PC-9 (cell line): ENCODE data around the gene SLC66A3. TPM values are rescaled to one million over a fixed set of nuclear protein-coding genes. Genes with fewer than 3 reads are reported as not detected.

Experiments
- Bru-seq: library from RNA; stranded (reverse); fragments of 400-500 nt; gene quantifications from one replicate; lab custom pipeline; 2021; lab: Mats Ljungman, UMichigan
- BruChase-seq, 2 experiments: library from RNA; stranded (reverse); fragments of 400-500 nt; gene quantifications; one replicate each; lab custom pipeline; 2021; lab: Mats Ljungman, UMichigan
- BruUV-seq: library from RNA; stranded (reverse); fragments of 400-500 nt; replicated peaks from 2 replicates; lab custom pipeline; 2021; lab: Mats Ljungman, UMichigan
- CTCF ChIA-PET: fragments of 300-600 bp; sonication (Branson Sonifier 250); formaldehyde crosslinking; loops from one replicate; lab custom pipeline; 2022; ENCODE audit warnings: antibody characterized with exemption; lab: Charles Lee
- POLR2A ChIA-PET: fragments of 300-600 bp; sonication (Branson Sonifier 250); formaldehyde crosslinking; loops from one replicate; lab custom pipeline; 2022; ENCODE audit warnings: antibody characterized with exemption; ENCODE audit not compliant: unreplicated experiment; lab: Charles Lee
- DNase-seq, 2 experiments: peaks; one replicate each; pipeline versions ENCODE4 v3.0.0 to v3.0.0-alpha.2; 2015 to 2022; ENCODE audit warnings: mixed read lengths in 1 of 2
- H2AFZ ChIP-seq: fragments of 200-600 bp; sonication (generic); 2 replicates; pipeline ENCODE4 v1.8.1; 2017; ENCODE audit warnings: antibody characterized with exemption
- H3F3A ChIP-seq: fragments of 200-600 bp; sonication (generic); 2 replicates; pipeline ENCODE4 v1.8.1; 2017; ENCODE audit warnings: antibody characterized with exemption, mild to moderate bottlenecking, low read depth; ENCODE audit not compliant: insufficient read depth
- H3K27ac ChIP-seq: fragments of 200-600 bp; sonication (generic); 2 replicates; pipeline ENCODE4 v1.6.1; 2016; ENCODE audit warnings: mixed run types
- H3K27me3 ChIP-seq: fragments of 200-600 bp; sonication (generic); 2 replicates; pipeline ENCODE4 v1.6.1; 2016; ENCODE audit warnings: low read depth, mixed run types; ENCODE audit not compliant: insufficient read depth
- H3K36me3 ChIP-seq: fragments of 200-600 bp; sonication (generic); 2 replicates; pipeline ENCODE4 v1.6.1; 2016; ENCODE audit warnings: low read depth, mixed run types
- H3K4me1 ChIP-seq: fragments of 200-600 bp; sonication (generic); replicated peaks from 2 replicates; pipeline ENCODE4 v1.6.1; 2016; ENCODE audit warnings: mixed run types; ENCODE audit not compliant: insufficient read depth
- H3K4me2 ChIP-seq: fragments of 200-600 bp; sonication (generic); 2 replicates; pipeline ENCODE4 v1.6.1; 2017; ENCODE audit warnings: mixed run types
- H3K4me3 ChIP-seq: fragments of 200-600 bp; sonication (generic); 2 replicates; pipeline ENCODE4 v1.6.1; 2016; ENCODE audit warnings: mixed run types
- H3K79me2 ChIP-seq: fragments of 200-600 bp; sonication (generic); 2 replicates; pipeline ENCODE4 v1.6.1; 2017; ENCODE audit warnings: low read depth, mixed run types
- H3K9me2 ChIP-seq: fragments of 200-600 bp; sonication (generic); 2 replicates; pipeline ENCODE4 v1.8.1; 2017; ENCODE audit warnings: mild to moderate bottlenecking; ENCODE audit not compliant: insufficient read depth
- H3K9me3 ChIP-seq: fragments of 200-600 bp; sonication (generic); 2 replicates; pipeline ENCODE4 v1.8.1; 2016; ENCODE audit warnings: low read depth; ENCODE audit not compliant: insufficient read depth
- H4K20me1 ChIP-seq: fragments of 200-600 bp; sonication (generic); 2 replicates; pipeline ENCODE4 v1.8.1; 2017; ENCODE audit not compliant: insufficient read depth
- EZH2 ChIP-seq: fragments of 200-600 bp; sonication (generic); IDR thresholded peaks from 2 replicates; pipeline ENCODE4 v1.8.0; 2017; ENCODE audit warnings: antibody characterized with exemption, low read depth
- intact Hi-C: fragments of 100-400 bp; cut with micrococcal nuclease; formaldehyde crosslinking; loops from one replicate; pipeline ENCODE4 v1.10.0; 2022; ENCODE audit not compliant: unreplicated experiment
- long read RNA-seq: library from polyadenylated mRNA; stranded (forward); transcript quantifications from one replicate; pipeline ENCODE4 v2.0.0, GENCODE V29; 2022
- total RNA-seq: library from RNA; stranded (reverse); gene quantifications from 2 replicates; pipeline ENCODE4 v1.2.3, GENCODE V29; 2021
- TF ChIP-seq, protein P1 (sequence below): fragments of 200-600 bp; sonication (generic); conservative IDR thresholded peaks from 2 replicates; pipeline ENCODE4 v1.6.1; 2017; ENCODE audit warnings: mixed run types, antibody characterized with exemption, mild to moderate bottlenecking, moderate library complexity

The SLC66A3 gene
- 11.9 and 17.4 TPM in 2 replicates for total RNA-seq
- Bru-seq, nascent RNA = percentile 48 among the genes with signal in this experiment
- BruChase-seq, experiment 1, labeled RNA remaining after a 2-hour chase = percentile 52 among the genes with signal in this experiment
- percentile 54 among the genes with signal in this experiment for BruChase-seq, experiment 2, labeled RNA remaining after a 6-hour chase
- long read RNA-seq, transcript PQLC3-204 (6 exons, 1,784 nt) = minor isoform, 19 of 52 reads
- long read RNA-seq, transcript PQLC3-201 (7 exons, 1,830 nt) = major isoform, 26 of 52 reads
- long read RNA-seq, partial matches to known transcripts = 1 of 52 reads
- long read RNA-seq, other reads (novel, unspliced or antisense) = 4 of 52 reads

DNA sequence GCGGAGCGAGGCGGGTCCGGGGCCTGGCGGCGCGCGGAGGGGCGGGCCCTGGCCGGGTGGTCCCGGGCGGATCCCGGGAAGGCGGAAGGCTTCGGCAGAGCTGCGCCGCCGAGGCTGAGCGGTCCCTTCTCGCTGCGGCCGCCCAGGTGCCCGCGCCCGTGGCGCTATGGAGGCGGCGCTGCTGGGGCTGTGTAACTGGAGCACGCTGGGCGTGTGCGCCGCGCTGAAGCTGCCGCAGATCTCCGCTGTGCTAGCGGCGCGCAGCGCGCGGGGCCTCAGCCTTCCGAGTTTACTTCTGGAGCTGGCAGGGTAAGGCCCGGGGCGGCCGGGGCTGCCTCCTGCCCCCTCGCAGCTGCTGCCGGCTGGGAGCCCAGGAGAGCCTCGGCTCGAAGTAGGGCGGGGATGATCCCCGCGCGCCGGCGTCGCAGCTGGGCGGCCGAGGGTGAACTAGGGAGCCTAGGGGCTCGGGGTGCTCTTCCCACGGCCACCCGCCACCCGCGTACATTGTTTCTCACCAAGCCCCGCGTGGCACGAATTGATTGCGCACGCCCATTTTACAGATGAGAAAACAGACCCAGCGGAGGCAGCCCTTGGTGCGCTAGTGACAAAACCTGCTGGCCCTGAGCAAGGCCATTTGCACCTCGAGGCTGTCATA, at the start of gene SLC66A3:
Gene SLC66A3, plus strand, starts transcription at position 87 of the 655 bp plus-strand sequence. Its CDS starts 80 bp downstream, at position 167.
- Histone ChIP-seq H3K9me2 (no peaks in the 10 kb centered on the region), H3K27me3 (no peaks in the 10 kb centered on the region), H3K4me1 (peaks cover 23% of the 10 kb centered on the region), H3K36me3 (no peaks in the 10 kb centered on the region), H4K20me1 (no peaks in the 10 kb centered on the region), H3K4me3 (peak within 1 kb of the TSS; percentile 92), H2AFZ (peak within 1 kb of the TSS; percentile 97), H3K79me2 (no peaks in the 10 kb centered on the region), H3F3A (peaks cover 23% of the 10 kb centered on the region), H3K9me3 (no peaks in the 10 kb centered on the region), H3K4me2 (peak within 1 kb of the TSS; percentile 98), H3K27ac (peak within 1 kb of the TSS; percentile 80)
- ChIA-PET CTCF (interaction anchor here (0.5 to 0.6 kb wide), 2 partner anchors 22 to 1402 kb away, joined by 7 to 11 read pairs; a partner anchor contains a TSS), POLR2A (no interaction called here)
- TSS peak; percentile 70 for BruUV-seq
- intact Hi-C loops = no loop called here
- peak in 1 of 2 experiments; percentile 79 for DNase-seq
- TF ChIP-seq, protein P1, sequence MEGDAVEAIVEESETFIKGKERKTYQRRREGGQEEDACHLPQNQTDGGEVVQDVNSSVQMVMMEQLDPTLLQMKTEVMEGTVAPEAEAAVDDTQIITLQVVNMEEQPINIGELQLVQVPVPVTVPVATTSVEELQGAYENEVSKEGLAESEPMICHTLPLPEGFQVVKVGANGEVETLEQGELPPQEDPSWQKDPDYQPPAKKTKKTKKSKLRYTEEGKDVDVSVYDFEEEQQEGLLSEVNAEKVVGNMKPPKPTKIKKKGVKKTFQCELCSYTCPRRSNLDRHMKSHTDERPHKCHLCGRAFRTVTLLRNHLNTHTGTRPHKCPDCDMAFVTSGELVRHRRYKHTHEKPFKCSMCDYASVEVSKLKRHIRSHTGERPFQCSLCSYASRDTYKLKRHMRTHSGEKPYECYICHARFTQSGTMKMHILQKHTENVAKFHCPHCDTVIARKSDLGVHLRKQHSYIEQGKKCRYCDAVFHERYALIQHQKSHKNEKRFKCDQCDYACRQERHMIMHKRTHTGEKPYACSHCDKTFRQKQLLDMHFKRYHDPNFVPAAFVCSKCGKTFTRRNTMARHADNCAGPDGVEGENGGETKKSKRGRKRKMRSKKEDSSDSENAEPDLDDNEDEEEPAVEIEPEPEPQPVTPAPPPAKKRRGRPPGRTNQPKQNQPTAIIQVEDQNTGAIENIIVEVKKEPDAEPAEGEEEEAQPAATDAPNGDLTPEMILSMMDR = no peak
- no peak for TF ChIP-seq EZH2

DNA sequence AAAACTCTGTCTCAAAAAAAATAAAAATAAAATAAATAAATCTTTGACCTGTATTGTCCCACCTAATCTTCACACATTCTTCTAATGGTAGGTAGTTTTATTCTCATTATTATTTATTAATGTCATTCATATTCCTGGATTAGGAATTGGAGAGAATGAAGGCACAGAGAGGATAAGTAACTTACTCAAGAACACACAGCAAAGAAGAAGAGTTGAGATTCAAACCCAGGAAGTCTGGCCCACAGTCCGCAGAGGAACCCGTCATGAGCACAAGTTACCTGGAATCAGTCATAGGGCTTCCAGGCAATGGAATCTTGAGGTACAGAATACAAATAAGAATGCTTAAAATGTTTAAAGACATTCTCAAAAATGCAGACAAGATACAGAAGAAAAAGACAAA, 46.3 kb upstream of the SLC66A3 start:
- no peaks in the 10 kb centered on the region for H3F3A ChIP-seq
- no peak overlapping the region for H3K4me3 ChIP-seq
- CTCF ChIA-PET = interaction anchor here (0.6 kb wide), 1 partner anchor 349 kb away, joined by 4 read pairs; no protein-coding TSS in a partner anchor
- H3K4me2 ChIP-seq = no peak overlapping the region
- no peaks in the 10 kb centered on the region for H3K79me2 ChIP-seq
- no peak overlapping the region for H3K27ac ChIP-seq
- H3K27me3 ChIP-seq = no peaks in the 10 kb centered on the region
- DNase-seq = no peak
- no peaks in the 10 kb centered on the region for H4K20me1 ChIP-seq
- H3K36me3 ChIP-seq = no peaks in the 10 kb centered on the region
- no peaks in the 10 kb centered on the region for H3K9me3 ChIP-seq
- no TSS peak for BruUV-seq
- H3K4me1 ChIP-seq = peaks cover 8% of the 10 kb centered on the region
- TF ChIP-seq, protein P1 = no peak
- no peak for TF ChIP-seq EZH2
- intact Hi-C loops = no loop called here
- no peaks in the 10 kb centered on the region for H3K9me2 ChIP-seq
- H2AFZ ChIP-seq = no peak overlapping the region
- POLR2A ChIA-PET = interaction anchor here (0.6 kb wide), 1 partner anchor 83 kb away, joined by 4 read pairs; no protein-coding TSS in a partner anchor

DNA sequence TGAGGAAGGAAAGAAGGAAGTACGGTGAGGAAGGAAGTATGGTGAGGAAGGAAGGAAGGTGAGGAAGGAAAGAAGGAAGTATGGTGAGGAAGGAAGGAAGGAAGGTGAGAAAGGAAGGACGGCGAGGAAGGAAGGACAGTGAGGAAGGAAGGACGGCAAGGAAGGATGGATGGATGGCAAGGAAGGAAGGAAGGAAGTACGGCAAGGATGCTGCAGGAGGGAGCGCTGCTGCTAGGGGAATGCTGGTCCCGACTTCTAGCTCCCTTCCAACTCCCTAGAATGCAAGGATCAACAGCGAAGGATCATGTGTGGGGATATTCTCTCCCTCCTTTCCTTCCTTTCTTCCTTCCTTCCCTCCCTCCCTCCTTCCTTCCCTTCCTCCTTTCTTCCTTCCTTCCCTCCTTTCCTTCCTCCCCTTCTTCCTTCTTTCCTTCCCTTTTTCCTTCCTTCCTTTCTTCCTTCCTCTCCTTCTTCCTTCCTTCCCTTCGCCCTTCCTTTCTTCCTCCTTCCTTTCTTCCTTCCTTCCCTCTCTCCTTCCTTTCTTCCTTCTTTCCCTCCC, 42.3 kb upstream of the SLC66A3 start:
- Histone ChIP-seq H3K4me3 (no peak overlapping the region), H2AFZ (no peak overlapping the region), H3K9me3 (no peaks in the 10 kb centered on the region), H3K36me3 (no peaks in the 10 kb centered on the region), H3K9me2 (no peaks in the 10 kb centered on the region), H3K79me2 (no peaks in the 10 kb centered on the region), H3F3A (0 out of 2 replicates have a peak, but pooled peaks cover 3% of the 10 kb centered on the region), H3K4me2 (no peak overlapping the region), H3K27ac (no peak overlapping the region), H3K27me3 (no peaks in the 10 kb centered on the region), H3K4me1 (peaks cover 16% of the 10 kb centered on the region), H4K20me1 (no peaks in the 10 kb centered on the region)
- intact Hi-C loops = no loop called here
- ChIA-PET CTCF (no interaction called here), POLR2A (no interaction called here)
- BruUV-seq = no TSS peak
- TF ChIP-seq, protein P1 = no peak
- TF ChIP-seq EZH2 = no peak
- no peak for DNase-seq
